KOPT-K1 (cell line): ENCODE results near the gene GADD45G.

ENCODE experiments used
- H3K27ac ChIP-seq: fragments of 200-600 bp; sonication (generic); 2 replicates; pipeline ENCODE4 v1.5.1; 2016; ENCODE audit warnings: antibody characterized with exemption, mild to moderate bottlenecking, low read depth, low read length; ENCODE audit not compliant: poor library complexity, severe bottlenecking
- H3K36me3 ChIP-seq: fragments of 200-600 bp; sonication (generic); 2 replicates; pipeline ENCODE4 v1.5.1; 2017; ENCODE audit warnings: antibody characterized with exemption, mild to moderate bottlenecking, low read length, moderate library complexity; ENCODE audit not compliant: insufficient read depth
- H3K9me3 ChIP-seq: fragments of 200-600 bp; sonication (generic); 2 replicates; pipeline ENCODE4 v1.5.1; 2017; ENCODE audit warnings: antibody characterized with exemption, low read length, mild to moderate bottlenecking; ENCODE audit not compliant: insufficient read depth, poor library complexity, severe bottlenecking

Gene GADD45G

DNA sequence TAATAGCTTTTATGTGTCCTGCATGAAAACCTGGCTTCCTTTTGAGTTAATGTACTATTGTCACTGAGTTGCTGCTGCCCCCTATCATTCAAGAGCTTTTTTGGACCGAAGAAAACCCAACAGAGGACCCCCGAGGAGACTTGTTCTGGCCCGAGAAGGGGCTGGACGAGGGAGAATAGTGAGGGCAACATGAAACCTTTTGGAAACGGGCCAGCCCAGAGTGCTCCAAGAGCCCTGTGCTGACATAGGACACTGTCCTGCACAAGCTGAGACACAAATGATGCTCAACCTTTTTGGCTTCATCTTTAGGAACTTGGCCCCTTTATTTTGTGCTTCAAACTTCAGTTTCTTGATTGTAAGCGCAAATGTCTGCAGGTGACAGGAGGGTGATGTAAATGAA, 4.0 kb upstream of the GADD45G start:
- Histone ChIP-seq H3K36me3 (no peaks in the 10 kb centered on the region), H3K27ac (no peak overlapping the region), H3K9me3 (no peaks in the 10 kb centered on the region)

DNA sequence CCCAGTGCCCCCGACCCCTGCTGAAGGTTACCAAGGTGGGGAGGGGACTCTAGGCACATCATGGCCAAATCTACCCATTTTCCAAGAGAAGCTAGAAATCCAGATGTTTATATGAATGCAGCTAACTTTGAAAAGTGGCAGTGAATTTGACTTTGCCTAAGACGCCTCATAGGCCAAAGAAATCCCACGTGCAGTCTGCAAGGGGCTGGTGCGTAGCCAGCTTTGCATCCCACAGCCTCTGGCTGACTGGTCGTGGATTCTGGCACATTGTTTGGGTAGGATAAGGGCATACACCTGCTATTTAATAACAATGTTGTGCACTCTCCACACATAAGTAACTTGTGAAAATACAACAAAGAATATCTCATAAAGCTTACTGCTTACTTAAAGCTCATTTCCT, 3.5 kb upstream of the GADD45G start:
- no peaks in the 10 kb centered on the region for H3K36me3 ChIP-seq
- no peaks in the 10 kb centered on the region for H3K9me3 ChIP-seq
- no peak overlapping the region for H3K27ac ChIP-seq

- H3K36me3 ChIP-seq, result no peaks in the 10 kb centered on the region
- no peak overlapping the region for H3K27ac ChIP-seq
- no peaks in the 10 kb centered on the region for H3K9me3 ChIP-seq
Measured at GRCh38 chr9:89601856-89602562, 2.8 kb upstream of the GADD45G start.

GRCh38 chr9:89602978-89603766, 1.6 kb upstream of the GADD45G start:
- Histone ChIP-seq H3K36me3 (no peaks in the 10 kb centered on the region), H3K9me3 (no peaks in the 10 kb centered on the region), H3K27ac (no peak overlapping the region)

DNA sequence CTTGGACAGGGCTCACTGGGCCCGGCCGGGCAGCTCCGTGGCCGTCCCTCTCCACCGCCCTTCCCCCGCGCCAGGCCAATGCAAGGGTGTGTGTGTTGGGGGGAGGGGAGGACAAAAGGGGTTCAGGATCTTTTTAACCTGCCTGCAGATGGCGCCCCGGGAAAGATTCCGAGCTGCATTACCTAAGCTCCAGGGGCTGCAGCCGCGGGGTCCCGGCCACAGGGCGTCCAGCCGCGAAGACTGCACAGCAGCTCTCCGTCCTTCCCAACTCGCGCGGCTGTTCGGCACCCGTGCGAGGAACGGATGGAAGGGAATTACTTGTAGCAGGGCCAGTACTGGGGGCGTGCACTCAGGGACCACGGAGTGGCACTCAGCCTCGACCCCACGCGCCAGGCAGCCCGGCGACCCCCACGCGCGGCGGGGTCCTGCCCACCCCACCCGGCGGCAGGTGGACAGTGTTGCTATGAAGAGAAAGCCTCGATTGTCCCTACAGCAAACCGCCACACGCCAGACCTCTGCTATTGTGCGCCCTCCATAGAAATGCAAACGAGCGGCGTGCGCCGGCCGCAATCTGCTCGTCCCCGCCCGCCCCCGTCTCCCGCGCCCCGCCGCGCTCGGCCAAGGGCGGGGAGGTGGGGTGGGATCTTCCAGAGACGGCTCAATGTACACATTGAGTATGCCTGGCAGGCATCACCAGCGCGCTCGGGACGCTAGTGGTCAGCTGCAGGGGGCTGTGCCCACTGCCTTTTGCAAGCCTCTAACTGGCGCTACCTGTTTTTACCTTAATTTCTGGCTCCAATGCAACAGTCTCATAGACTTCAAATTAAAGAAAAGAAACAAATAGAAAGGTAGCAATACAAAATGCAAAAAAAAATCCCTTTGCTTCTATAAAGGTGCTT, 796 bp upstream of the GADD45G start:
- no peaks in the 10 kb centered on the region for H3K9me3 ChIP-seq
- H3K27ac ChIP-seq, result no peak overlapping the region
- H3K36me3 ChIP-seq, result no peaks in the 10 kb centered on the region

GRCh38 chr9:89605465-89606048, 745 bp downstream of the GADD45G start:
- Histone ChIP-seq H3K36me3 (no peaks in the 10 kb centered on the region), H3K27ac (no peak overlapping the region), H3K9me3 (no peaks in the 10 kb centered on the region)

DNA sequence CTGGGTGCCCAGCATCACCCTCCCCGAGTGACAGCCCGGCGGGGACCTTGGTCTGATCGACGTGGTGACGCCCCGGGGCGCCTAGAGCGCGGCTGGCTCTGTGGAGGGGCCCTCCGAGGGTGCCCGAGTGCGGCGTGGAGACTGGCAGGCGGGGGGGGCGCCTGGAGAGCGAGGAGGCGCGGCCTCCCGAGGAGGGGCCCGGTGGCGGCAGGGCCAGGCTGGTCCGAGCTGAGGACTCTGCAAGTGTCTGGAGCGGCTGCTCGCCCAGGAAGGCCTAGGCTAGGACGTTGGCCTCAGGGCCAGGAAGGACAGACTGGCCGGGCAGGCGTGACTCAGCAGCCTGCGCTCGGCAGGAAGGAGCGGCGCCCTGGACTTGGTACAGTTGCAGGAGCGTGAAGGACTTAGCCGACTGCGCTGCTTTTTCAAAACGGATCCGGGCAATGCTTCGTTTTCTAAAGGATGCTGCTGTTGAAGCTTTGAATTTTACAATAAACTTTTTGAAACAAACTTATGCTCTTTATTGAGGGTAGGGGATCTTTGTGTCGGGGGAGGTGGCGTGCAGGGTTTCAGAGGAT, 1.3 kb downstream of the GADD45G start:
- no peak overlapping the region for H3K27ac ChIP-seq
- no peaks in the 10 kb centered on the region for H3K9me3 ChIP-seq
- H3K36me3 ChIP-seq, result no peaks in the 10 kb centered on the region

- no peaks in the 10 kb centered on the region for H3K36me3 ChIP-seq
- H3K27ac ChIP-seq, result no peak overlapping the region
- H3K9me3 ChIP-seq, result no peaks in the 10 kb centered on the region
Measured at GRCh38 chr9:89606624-89607311, 2.0 kb downstream of the GADD45G start.

DNA sequence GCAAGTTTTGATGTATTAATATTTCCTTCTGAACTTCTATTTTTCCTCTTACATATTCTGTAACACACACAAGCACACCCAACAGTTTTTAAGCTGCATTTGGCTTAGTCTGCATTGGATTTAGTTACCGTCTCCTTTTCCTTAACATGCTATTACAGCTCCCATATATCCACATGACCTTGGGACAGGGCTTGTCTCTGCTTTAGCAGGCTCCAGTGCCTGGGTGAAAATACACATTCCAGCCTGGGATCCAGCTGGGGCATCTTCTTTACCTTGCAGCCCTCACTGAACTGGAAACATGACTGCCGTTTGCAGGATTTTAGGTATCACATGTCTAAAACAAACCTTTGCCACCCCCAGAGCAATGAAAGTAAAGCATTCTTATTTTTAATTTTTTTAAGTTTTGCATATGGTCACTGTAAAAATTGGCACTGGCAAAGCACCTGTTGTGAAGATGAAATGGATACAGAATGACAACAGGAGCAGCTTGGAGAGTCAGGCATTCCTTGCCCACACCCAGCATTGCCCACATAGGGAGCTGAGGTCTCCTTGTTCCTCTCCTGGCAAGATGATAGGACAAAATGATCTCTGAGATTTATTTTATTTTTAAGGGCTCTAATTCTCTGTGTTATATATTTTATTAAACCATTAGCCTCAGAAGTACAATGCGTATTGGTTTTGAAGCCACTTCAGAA, 4.0 kb downstream of the GADD45G start:
- H3K27ac ChIP-seq, result no peak overlapping the region
- H3K36me3 ChIP-seq, result no peaks in the 10 kb centered on the region
- no peaks in the 10 kb centered on the region for H3K9me3 ChIP-seq

GRCh38 chr9:89609426-89610006, 4.7 kb downstream of the GADD45G start:
- Histone ChIP-seq H3K27ac (no peak overlapping the region), H3K9me3 (no peaks in the 10 kb centered on the region), H3K36me3 (no peaks in the 10 kb centered on the region)

GRCh38 chr9:89610391-89610925, 5.6 kb downstream of the GADD45G start:
- no peak overlapping the region for H3K27ac ChIP-seq
- no peaks in the 10 kb centered on the region for H3K36me3 ChIP-seq
- no peaks in the 10 kb centered on the region for H3K9me3 ChIP-seq

DNA sequence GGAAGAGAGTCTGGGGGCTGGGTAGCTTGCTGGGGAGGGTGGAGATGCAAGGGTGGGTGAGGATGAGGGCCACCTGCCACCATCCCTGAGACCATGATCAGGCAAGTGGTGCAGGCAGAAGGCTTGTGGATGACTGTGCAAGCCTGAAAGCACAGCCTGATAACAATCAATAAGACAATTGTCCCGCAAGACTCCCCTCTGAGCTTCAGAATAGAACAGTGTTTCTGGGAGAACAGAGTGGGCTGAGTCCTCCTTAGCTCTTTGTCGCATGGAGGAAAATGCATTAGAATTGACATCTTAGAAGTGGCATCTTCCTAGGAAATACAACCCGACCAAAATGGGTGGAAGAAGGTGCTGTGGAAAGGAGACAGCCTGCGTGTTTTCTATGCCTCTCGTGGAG, 6.6 kb downstream of the GADD45G start:
- H3K27ac ChIP-seq, result no peak overlapping the region
- no peaks in the 10 kb centered on the region for H3K9me3 ChIP-seq
- H3K36me3 ChIP-seq, result no peaks in the 10 kb centered on the region

DNA sequence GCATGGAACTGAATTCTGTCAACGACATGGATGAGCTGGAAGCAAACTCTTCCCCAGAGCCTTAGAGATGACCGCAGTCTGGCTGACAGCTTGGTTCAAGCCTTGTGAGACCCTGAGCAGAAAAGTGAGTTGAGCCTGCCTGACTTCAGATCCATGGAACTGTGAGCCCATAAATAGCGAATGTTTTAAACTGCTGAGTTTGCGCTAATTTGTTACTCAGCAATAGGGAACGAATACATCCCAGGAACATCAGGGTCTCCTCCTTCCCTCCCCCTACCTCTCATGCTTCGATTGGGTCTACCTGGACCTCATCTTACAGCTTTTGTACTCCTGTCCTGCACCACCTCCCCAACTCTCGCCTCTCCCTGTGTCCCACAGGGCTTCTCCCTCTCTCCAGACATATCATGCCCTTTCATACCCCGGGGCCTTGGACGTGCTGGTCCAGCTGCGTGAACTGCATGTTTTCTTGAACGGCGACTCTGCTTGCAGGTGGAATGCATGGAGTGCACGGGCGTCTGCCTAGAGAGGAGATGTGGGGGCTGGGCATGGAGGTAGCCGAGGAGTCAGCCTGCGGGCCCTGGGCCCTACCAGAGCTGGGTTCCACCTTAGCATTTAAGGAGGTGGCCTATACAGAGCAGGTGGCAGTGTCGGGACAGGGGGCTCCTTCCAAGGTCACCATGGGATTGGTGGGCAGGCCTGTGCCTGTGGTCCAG, 7.9 kb downstream of the GADD45G start:
- Histone ChIP-seq H3K27ac (no peak overlapping the region), H3K36me3 (no peaks in the 10 kb centered on the region), H3K9me3 (no peaks in the 10 kb centered on the region)
